BLaER1 (cell line): Measurements from ENCODE around the gene CERK.

ENCODE experiments used
- H3K27ac ChIP-seq: shearing (Covaris generic); formaldehyde crosslinking; 2 replicates; pipeline ENCODE4 v1.8.1; 2022
- H3K27me3 ChIP-seq: shearing (Covaris generic); formaldehyde crosslinking; 2 replicates; pipeline ENCODE4 v1.8.1; 2022
- H3K36me3 ChIP-seq: shearing (Covaris generic); formaldehyde crosslinking; 2 replicates; pipeline ENCODE4 v1.8.1; 2022
- H3K4me1 ChIP-seq: shearing (Covaris generic); formaldehyde crosslinking; 2 replicates; pipeline ENCODE4 v1.8.1; 2022
- H3K4me2 ChIP-seq: shearing (Covaris generic); formaldehyde crosslinking; 2 replicates; pipeline ENCODE4 v1.8.1; 2022
- H3K4me3 ChIP-seq: shearing (Covaris generic); formaldehyde crosslinking; 2 replicates; pipeline ENCODE4 v1.8.1; 2022
- H3K9ac ChIP-seq: shearing (Covaris generic); formaldehyde crosslinking; 2 replicates; pipeline ENCODE4 v1.8.1; 2022
- H3K9me3 ChIP-seq: shearing (Covaris generic); formaldehyde crosslinking; 2 replicates; pipeline ENCODE4 v1.8.1; 2022
- H4K20me1 ChIP-seq: shearing (Covaris generic); formaldehyde crosslinking; 2 replicates; pipeline ENCODE4 v1.8.1; 2022
- Cebpa-rat ChIP-seq: shearing (Covaris generic); IDR thresholded peaks from 2 replicates; pipeline ENCODE4 v1.8.1; 2022

Gene CERK

GRCh38 chr22:46687048-46687444 lies 51.0 kb downstream of the CERK start:
- peaks cover 99% of the 10 kb centered on the region for H4K20me1 ChIP-seq
- peaks cover 67% of the 10 kb centered on the region for H3K36me3 ChIP-seq

GRCh38 chr22:46686221-46687047 lies 51.6 kb downstream of the CERK start:
- Histone ChIP-seq H3K4me3 (peak overlapping the region; percentile 12), H3K9ac (peak overlapping the region; percentile 52; the same call in 1 of the 2 replicates), H3K27me3 (no peaks in the 10 kb centered on the region), H3K36me3 (peaks cover 65% of the 10 kb centered on the region), H3K4me2 (peak overlapping the region; percentile 87), H3K4me1 (peaks cover 100% of the 10 kb centered on the region), H3K9me3 (no peaks in the 10 kb centered on the region), H3K27ac (peak overlapping the region; percentile 68), H4K20me1 (peaks cover 99% of the 10 kb centered on the region)
- no peak for TF ChIP-seq Cebpa-rat

More at GRCh38 chr22:46687048-46687444, 51.0 kb downstream of the CERK start:
- TF ChIP-seq Cebpa-rat: no peak
- Histone ChIP-seq H3K9me3 (no peaks in the 10 kb centered on the region), H3K27me3 (no peaks in the 10 kb centered on the region), H3K4me2 (peak overlapping the region; percentile 87), H3K27ac (peak overlapping the region; percentile 68), H3K9ac (no peak overlapping the region), H3K4me3 (no peak overlapping the region), H3K4me1 (peaks cover 100% of the 10 kb centered on the region)

GRCh38 chr22:46684706-46685105 lies 53.3 kb downstream of the CERK start:
- peaks cover 51% of the 10 kb centered on the region for H3K36me3 ChIP-seq
- no peaks in the 10 kb centered on the region for H3K9me3 ChIP-seq
- peaks cover 95% of the 10 kb centered on the region for H3K4me1 ChIP-seq
- H3K9ac ChIP-seq: no peak overlapping the region
- H4K20me1 ChIP-seq: peaks cover 95% of the 10 kb centered on the region
- H3K4me2 ChIP-seq: peak overlapping the region; percentile 87
- TF ChIP-seq Cebpa-rat: no peak
- H3K27ac ChIP-seq: peak overlapping the region; percentile 68; the same call in 1 of the 2 replicates
- peak overlapping the region; percentile 12; the same call in 1 of the 2 replicates for H3K4me3 ChIP-seq
- H3K27me3 ChIP-seq: no peaks in the 10 kb centered on the region

- Histone ChIP-seq H3K4me2 (peak overlapping the region; percentile 39), H3K27me3 (no peaks in the 10 kb centered on the region), H3K36me3 (peaks cover 34% of the 10 kb centered on the region), H3K27ac (no peak overlapping the region), H3K4me3 (no peak overlapping the region), H3K4me1 (peaks cover 95% of the 10 kb centered on the region), H4K20me1 (peaks cover 95% of the 10 kb centered on the region), H3K9ac (no peak overlapping the region), H3K9me3 (no peaks in the 10 kb centered on the region)
- TF ChIP-seq Cebpa-rat: no peak
Measured at GRCh38 chr22:46682011-46682731, 55.9 kb downstream of the CERK start.

GRCh38 chr22:46681010-46681409 lies 57.0 kb downstream of the CERK start:
- Histone ChIP-seq H3K9ac (no peak overlapping the region), H3K4me1 (peaks cover 95% of the 10 kb centered on the region), H3K4me2 (peak overlapping the region; percentile 22; the same call in 1 of the 2 replicates), H3K27ac (no peak overlapping the region), H3K9me3 (no peaks in the 10 kb centered on the region), H3K36me3 (peaks cover 37% of the 10 kb centered on the region), H4K20me1 (peaks cover 96% of the 10 kb centered on the region), H3K27me3 (no peaks in the 10 kb centered on the region), H3K4me3 (no peak overlapping the region)
- TF ChIP-seq Cebpa-rat: no peak

- Histone ChIP-seq H3K27me3 (no peaks in the 10 kb centered on the region), H3K4me2 (peak overlapping the region; percentile 98)
Measured at GRCh38 chr22:46679706-46680269, 58.3 kb downstream of the CERK start.

GRCh38 chr22:46678785-46679700 lies 59.0 kb downstream of the CERK start:
- peaks cover 92% of the 10 kb centered on the region for H4K20me1 ChIP-seq
- peak overlapping the region; percentile 31; the same call in 1 of the 2 replicates for H3K4me3 ChIP-seq
- H3K9me3 ChIP-seq: no peaks in the 10 kb centered on the region
- peaks cover 95% of the 10 kb centered on the region for H3K4me1 ChIP-seq
- TF ChIP-seq Cebpa-rat: no peak
- no peaks in the 10 kb centered on the region for H3K27me3 ChIP-seq
- peak overlapping the region; percentile 62 for H3K27ac ChIP-seq
- peaks cover 42% of the 10 kb centered on the region for H3K36me3 ChIP-seq
- H3K9ac ChIP-seq: peak overlapping the region; percentile 47
- H3K4me2 ChIP-seq: peak overlapping the region; percentile 98

More at GRCh38 chr22:46679706-46680269, 58.3 kb downstream of the CERK start:
- Histone ChIP-seq H3K9me3 (no peaks in the 10 kb centered on the region), H3K4me1 (peaks cover 95% of the 10 kb centered on the region), H3K4me3 (no peak overlapping the region), H3K27ac (no peak overlapping the region), H4K20me1 (peaks cover 96% of the 10 kb centered on the region), H3K9ac (no peak overlapping the region), H3K36me3 (peaks cover 42% of the 10 kb centered on the region)
- TF ChIP-seq Cebpa-rat: no peak

- Histone ChIP-seq H3K4me2 (peak overlapping the region; percentile 98), H3K9me3 (no peaks in the 10 kb centered on the region), H3K27ac (peak overlapping the region; percentile 62), H3K4me1 (peaks cover 95% of the 10 kb centered on the region), H3K4me3 (peak overlapping the region; percentile 31; the same call in 1 of the 2 replicates), H3K36me3 (peaks cover 49% of the 10 kb centered on the region), H3K9ac (peak overlapping the region; percentile 47), H4K20me1 (peaks cover 91% of the 10 kb centered on the region), H3K27me3 (no peaks in the 10 kb centered on the region)
- no peak for TF ChIP-seq Cebpa-rat
Measured at GRCh38 chr22:46678003-46678657, 59.9 kb downstream of the CERK start.
